K562 (cell line): ENCODE data around the gene DPEP1. TPM values are rescaled to one million over a fixed set of nuclear protein-coding genes. Genes with fewer than 3 reads are reported as not detected.

Experiments
- ARNT ChIP-seq, 2 experiments: fragments of 450-650 bp; IDR thresholded peaks; 2 replicates each; pipeline ENCODE4 v1.6.1; 2016; ENCODE audit warnings: mild to moderate bottlenecking in 1 of 2
- CBX8 ChIP-seq: fragments of 200-600 bp; sonication (generic); IDR thresholded peaks from 2 replicates; pipeline ENCODE4 v1.6.1; 2012; ENCODE audit warnings: borderline replicate concordance, mixed run types, low read depth, mild to moderate bottlenecking, moderate library complexity, mixed read lengths, low read length, control low read depth, inconsistent platforms; ENCODE audit not compliant: poor library complexity, severe bottlenecking; ENCODE audit errors: extremely low read depth
- FOXA1 ChIP-seq: fragments of 450-650 bp; IDR thresholded peaks from 2 replicates; pipeline ENCODE4 v1.6.1; 2016; ENCODE audit warnings: mild to moderate bottlenecking, borderline replicate concordance
- KLF1 ChIP-seq: fragments of 450-650 bp; IDR thresholded peaks from 2 replicates; pipeline ENCODE4 v1.6.1; 2016; ENCODE audit warnings: missing genetic modification characterization, missing compliant biosample characterization
- PTTG1 ChIP-seq: fragments of 450-650 bp; IDR thresholded peaks from 2 replicates; pipeline ENCODE4 v1.6.1; 2016; ENCODE audit warnings: low read depth, mild to moderate bottlenecking, missing genetic modification characterization, missing compliant biosample characterization
- TBL1XR1 ChIP-seq, 2 experiments: IDR thresholded peaks; 2 replicates each; pipeline ENCODE4 v1.6.1; 2012; ENCODE audit warnings: improper control_type of control experiment in 2 of 2, low read length in 2 of 2, mild to moderate bottlenecking in 1 of 2
- ZNF316 ChIP-seq: fragments of 450-650 bp; IDR thresholded peaks from 2 replicates; pipeline ENCODE4 v1.6.1; 2016
- ZNF696 ChIP-seq: fragments of 250-450 bp; sonication (Bioruptor Pico); conservative IDR thresholded peaks from 2 replicates; pipeline ENCODE4 v1.4.0; 2020; ENCODE audit warnings: mild to moderate bottlenecking, moderate library complexity
- ZNF785 ChIP-seq: fragments of 250-450 bp; sonication (Bioruptor Pico); IDR thresholded peaks from 2 replicates; pipeline ENCODE4 v1.4.0; 2020; ENCODE audit warnings: mild to moderate bottlenecking
- polyA plus RNA-seq, 8 experiments: library from polyadenylated mRNA; depleted of rRNA in 4 of 8; stranded (reverse) in 5 of 8; unstranded in 3 of 8; fragments of >200 nt; fragmentation: Nextera tagmentation in 2 of 8; fragmentation: Illumina TruSeq in 1 of 8; extraction: Ambion mirVana in 2 of 8; extraction: Trizol in 1 of 8; gene quantifications; 2 replicates each; pipeline versions ENCODE4 v1.2.1 to v1.2.3, GENCODE V29; 2011 to 2014; ENCODE audit warnings: inconsistent platforms in 1 of 8, missing spikeins in 1 of 8
- total RNA-seq, 7 experiments: library from RNA; depleted of rRNA in 6 of 7; stranded (reverse); fragments of >200 nt in 6 of 7; fragmentation: Illumina TruSeq in 2 of 7; extraction: Trizol in 2 of 7; gene quantifications; 2 replicates each; pipeline versions ENCODE4 v1.2.1 to v1.2.3, GENCODE V29; 2011 to 2021; ENCODE audit warnings: low replicate concordance in 1 of 7
- TF ChIP-seq, protein P1 (sequence below): fragments of 450-650 bp; IDR thresholded peaks from one replicate; pipeline ENCODE4 v1.6.1; 2018; ENCODE audit warnings: mild to moderate bottlenecking, moderate library complexity; ENCODE audit not compliant: partially characterized antibody
- TF ChIP-seq, protein P2 (sequence below): sonication (generic); formaldehyde crosslinking; IDR thresholded peaks from 2 replicates; pipeline ENCODE4 v1.8.1; 2023; ENCODE audit warnings: mild to moderate bottlenecking, missing genetic modification reagents
- TF ChIP-seq, protein P3 (sequence below), 2 experiments: fragments of 200-800 bp in 1 of 2; sonication (Bioruptor generic) in 1 of 2; sonication (generic) in 1 of 2; formaldehyde crosslinking in 1 of 2; IDR thresholded peaks in 1 of 2; conservative IDR thresholded peaks in 1 of 2; 2 replicates each; pipeline versions ENCODE4 v1.5.0 to v1.6.1; 2016 to 2020; ENCODE audit warnings: missing compliant biosample characterization in 1 of 2, missing genetic modification characterization in 1 of 2, missing genetic modification reagents in 1 of 2
- TF ChIP-seq, protein P4 (sequence below), 2 experiments: fragments of 450-650 bp in 1 of 2; IDR thresholded peaks; 2 replicates each; pipeline ENCODE4 v1.6.1; 2011 to 2017; ENCODE audit warnings: low read depth in 2 of 2, antibody characterized with exemption in 1 of 2, borderline replicate concordance in 1 of 2, low read length in 1 of 2, mild to moderate bottlenecking in 1 of 2, mixed read lengths in 1 of 2; ENCODE audit not compliant: control insufficient read depth in 1 of 2
- TF ChIP-seq, protein P5 (sequence below), 2 experiments: fragments of 450-650 bp in 1 of 2; sonication (generic) in 1 of 2; formaldehyde crosslinking; conservative IDR thresholded peaks; 2 replicates each; pipeline versions ENCODE4 v1.4.0 to v1.8.1; 2020 to 2022; ENCODE audit warnings: mild to moderate bottlenecking in 1 of 2, missing genetic modification reagents in 1 of 2

DPEP1 gene
- total and polyA plus RNA-seq, 9 of the 15 experiments (the other 6 are each of a cell fraction or from before 2014, with no cell fraction given): 0.14 to 0.31 (median 0.20) TPM; not detected in 6

DNA sequence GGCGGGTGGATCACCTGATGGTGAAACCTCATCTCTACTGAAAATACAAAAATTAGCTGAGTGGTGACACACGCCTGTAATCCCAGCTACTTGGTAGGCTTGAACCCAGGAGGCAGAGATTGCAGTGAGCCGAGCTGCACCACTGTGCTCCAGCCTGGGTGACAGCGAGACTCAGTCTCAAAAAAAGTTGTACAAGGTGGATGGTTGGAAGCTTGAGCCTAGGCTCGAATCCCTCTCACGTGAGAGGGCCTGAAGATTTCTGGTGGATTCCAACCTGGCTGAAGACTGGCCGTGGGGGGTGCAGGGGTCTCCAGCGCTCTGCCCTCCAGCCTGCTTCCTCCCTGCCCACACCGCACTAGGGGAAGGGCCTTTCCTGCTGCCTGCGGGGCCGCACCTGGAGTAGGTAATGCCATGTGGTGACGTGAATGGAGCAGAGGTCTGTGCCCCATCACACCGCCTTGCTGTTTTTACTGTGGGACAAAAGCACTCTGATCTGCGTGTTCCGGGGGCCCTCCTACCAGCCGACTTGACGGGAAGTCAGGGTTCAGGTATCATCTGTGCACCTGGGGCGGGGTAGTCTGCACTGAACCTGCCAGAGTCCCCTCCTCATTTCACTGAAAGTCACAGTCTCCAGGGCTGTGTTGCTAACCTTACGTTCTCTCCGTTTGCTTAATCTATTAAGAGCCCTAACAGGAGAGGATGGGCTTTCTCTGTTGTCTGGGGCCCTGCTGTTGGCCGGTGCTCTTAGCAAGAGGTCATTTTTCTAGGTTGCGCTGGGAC lies 48.8 kb upstream of the DPEP1 start (continued):
- TF ChIP-seq, protein P1, sequence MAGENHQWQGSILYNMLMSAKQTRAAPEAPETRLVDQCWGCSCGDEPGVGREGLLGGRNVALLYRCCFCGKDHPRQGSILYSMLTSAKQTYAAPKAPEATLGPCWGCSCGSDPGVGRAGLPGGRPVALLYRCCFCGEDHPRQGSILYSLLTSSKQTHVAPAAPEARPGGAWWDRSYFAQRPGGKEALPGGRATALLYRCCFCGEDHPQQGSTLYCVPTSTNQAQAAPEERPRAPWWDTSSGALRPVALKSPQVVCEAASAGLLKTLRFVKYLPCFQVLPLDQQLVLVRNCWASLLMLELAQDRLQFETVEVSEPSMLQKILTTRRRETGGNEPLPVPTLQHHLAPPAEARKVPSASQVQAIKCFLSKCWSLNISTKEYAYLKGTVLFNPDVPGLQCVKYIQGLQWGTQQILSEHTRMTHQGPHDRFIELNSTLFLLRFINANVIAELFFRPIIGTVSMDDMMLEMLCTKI: no peak
- TF ChIP-seq, protein P2, sequence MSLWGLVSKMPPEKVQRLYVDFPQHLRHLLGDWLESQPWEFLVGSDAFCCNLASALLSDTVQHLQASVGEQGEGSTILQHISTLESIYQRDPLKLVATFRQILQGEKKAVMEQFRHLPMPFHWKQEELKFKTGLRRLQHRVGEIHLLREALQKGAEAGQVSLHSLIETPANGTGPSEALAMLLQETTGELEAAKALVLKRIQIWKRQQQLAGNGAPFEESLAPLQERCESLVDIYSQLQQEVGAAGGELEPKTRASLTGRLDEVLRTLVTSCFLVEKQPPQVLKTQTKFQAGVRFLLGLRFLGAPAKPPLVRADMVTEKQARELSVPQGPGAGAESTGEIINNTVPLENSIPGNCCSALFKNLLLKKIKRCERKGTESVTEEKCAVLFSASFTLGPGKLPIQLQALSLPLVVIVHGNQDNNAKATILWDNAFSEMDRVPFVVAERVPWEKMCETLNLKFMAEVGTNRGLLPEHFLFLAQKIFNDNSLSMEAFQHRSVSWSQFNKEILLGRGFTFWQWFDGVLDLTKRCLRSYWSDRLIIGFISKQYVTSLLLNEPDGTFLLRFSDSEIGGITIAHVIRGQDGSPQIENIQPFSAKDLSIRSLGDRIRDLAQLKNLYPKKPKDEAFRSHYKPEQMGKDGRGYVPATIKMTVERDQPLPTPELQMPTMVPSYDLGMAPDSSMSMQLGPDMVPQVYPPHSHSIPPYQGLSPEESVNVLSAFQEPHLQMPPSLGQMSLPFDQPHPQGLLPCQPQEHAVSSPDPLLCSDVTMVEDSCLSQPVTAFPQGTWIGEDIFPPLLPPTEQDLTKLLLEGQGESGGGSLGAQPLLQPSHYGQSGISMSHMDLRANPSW: no peak
- no peak for TF ChIP-seq ZNF696
- TF ChIP-seq, protein P3, sequence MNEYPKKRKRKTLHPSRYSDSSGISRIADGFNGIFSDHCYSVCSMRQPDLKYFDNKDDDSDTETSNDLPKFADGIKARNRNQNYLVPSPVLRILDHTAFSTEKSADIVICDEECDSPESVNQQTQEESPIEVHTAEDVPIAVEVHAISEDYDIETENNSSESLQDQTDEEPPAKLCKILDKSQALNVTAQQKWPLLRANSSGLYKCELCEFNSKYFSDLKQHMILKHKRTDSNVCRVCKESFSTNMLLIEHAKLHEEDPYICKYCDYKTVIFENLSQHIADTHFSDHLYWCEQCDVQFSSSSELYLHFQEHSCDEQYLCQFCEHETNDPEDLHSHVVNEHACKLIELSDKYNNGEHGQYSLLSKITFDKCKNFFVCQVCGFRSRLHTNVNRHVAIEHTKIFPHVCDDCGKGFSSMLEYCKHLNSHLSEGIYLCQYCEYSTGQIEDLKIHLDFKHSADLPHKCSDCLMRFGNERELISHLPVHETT (CRISPR knock-in tag; conservative IDR thresholded peaks at IDR 0.05 in 1 of 2, IDR thresholded peaks at IDR 0.05 in 1 of 2): no peak
- no peak for TF ChIP-seq FOXA1
- no peak for TF ChIP-seq TBL1XR1 (IDR thresholded peaks at IDR 0.05; ENCODE audit: low read length in 2 of 2)
- no peak for TF ChIP-seq KLF1 (tag)
- no peak for TF ChIP-seq ZNF785
- TF ChIP-seq, protein P4, sequence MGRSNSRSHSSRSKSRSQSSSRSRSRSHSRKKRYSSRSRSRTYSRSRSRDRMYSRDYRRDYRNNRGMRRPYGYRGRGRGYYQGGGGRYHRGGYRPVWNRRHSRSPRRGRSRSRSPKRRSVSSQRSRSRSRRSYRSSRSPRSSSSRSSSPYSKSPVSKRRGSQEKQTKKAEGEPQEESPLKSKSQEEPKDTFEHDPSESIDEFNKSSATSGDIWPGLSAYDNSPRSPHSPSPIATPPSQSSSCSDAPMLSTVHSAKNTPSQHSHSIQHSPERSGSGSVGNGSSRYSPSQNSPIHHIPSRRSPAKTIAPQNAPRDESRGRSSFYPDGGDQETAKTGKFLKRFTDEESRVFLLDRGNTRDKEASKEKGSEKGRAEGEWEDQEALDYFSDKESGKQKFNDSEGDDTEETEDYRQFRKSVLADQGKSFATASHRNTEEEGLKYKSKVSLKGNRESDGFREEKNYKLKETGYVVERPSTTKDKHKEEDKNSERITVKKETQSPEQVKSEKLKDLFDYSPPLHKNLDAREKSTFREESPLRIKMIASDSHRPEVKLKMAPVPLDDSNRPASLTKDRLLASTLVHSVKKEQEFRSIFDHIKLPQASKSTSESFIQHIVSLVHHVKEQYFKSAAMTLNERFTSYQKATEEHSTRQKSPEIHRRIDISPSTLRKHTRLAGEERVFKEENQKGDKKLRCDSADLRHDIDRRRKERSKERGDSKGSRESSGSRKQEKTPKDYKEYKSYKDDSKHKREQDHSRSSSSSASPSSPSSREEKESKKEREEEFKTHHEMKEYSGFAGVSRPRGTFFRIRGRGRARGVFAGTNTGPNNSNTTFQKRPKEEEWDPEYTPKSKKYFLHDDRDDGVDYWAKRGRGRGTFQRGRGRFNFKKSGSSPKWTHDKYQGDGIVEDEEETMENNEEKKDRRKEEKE (IDR thresholded peaks at IDR 0.05; ENCODE audit: borderline replicate concordance in 1 of 2, control insufficient read depth in 1 of 2, low read depth in 2 of 2, low read length in 1 of 2): no peak
- TF ChIP-seq, protein P5, sequence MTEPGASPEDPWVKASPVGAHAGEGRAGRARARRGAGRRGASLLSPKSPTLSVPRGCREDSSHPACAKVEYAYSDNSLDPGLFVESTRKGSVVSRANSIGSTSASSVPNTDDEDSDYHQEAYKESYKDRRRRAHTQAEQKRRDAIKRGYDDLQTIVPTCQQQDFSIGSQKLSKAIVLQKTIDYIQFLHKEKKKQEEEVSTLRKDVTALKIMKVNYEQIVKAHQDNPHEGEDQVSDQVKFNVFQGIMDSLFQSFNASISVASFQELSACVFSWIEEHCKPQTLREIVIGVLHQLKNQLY (CRISPR knock-in tag; conservative IDR thresholded peaks at IDR 0.05): no peak
- no peak for TF ChIP-seq CBX8
- TF ChIP-seq PTTG1 (tag): no peak
- no peak for TF ChIP-seq ARNT (IDR thresholded peaks at IDR 0.05)
- no peak for TF ChIP-seq ZNF316
